Measurements from ENCODE around the gene AK8.
"Not testable (repeated sequence)": the region's sequence is repeated elsewhere in the genome, so short reads cannot be mapped to it uniquely, and the experiment has no call there.

Gene AK8

GRCh38 chr9:132795511-132796303 is 82.4 kb downstream of the AK8 start:
- no peak for DNase-seq

GRCh38 chr9:132794730-132795380 is 83.2 kb downstream of the AK8 start:
- DNase-seq: no peak

- no peak for DNase-seq
Measured at GRCh38 chr9:132793606-132794580, 84.2 kb downstream of the AK8 start.

GRCh38 chr9:132792547-132792946 is 85.5 kb downstream of the AK8 start:
- DNase-seq: no peak

GRCh38 chr9:132791699-132792240 is 86.3 kb downstream of the AK8 start:
- DNase-seq: no peak

- no peak for DNase-seq
Measured at GRCh38 chr9:132789719-132790118, 88.4 kb downstream of the AK8 start.

GRCh38 chr9:132788378-132788777 is 89.7 kb downstream of the AK8 start:
- DNase-seq: no peak

GRCh38 chr9:132787748-132788159 is 90.3 kb downstream of the AK8 start:
- DNase-seq: no peak

GRCh38 chr9:132784286-132784830 is 93.7 kb downstream of the AK8 start:
- no peak for DNase-seq

- no peak for DNase-seq
Measured at GRCh38 chr9:132783006-132783405, 95.1 kb downstream of the AK8 start.

- no peak for DNase-seq
Measured at GRCh38 chr9:132782037-132782436, 96.0 kb downstream of the AK8 start.

- no peak for DNase-seq
Measured at GRCh38 chr9:132780230-132781007, 97.7 kb downstream of the AK8 start.

- no peak for DNase-seq
Measured at GRCh38 chr9:132776891-132777290, 101.2 kb downstream of the AK8 start.

GRCh38 chr9:132776268-132776667 is 101.8 kb downstream of the AK8 start:
- DNase-seq: no peak

GRCh38 chr9:132775720-132776119 is 102.4 kb downstream of the AK8 start:
- DNase-seq: no peak

GRCh38 chr9:132774886-132775285 is 103.2 kb downstream of the AK8 start:
- DNase-seq: no peak

- DNase-seq: no peak
Measured at GRCh38 chr9:132773764-132774339, 104.2 kb downstream of the AK8 start.

GRCh38 chr9:132773093-132773492 is 105.0 kb downstream of the AK8 start:
- DNase-seq: no peak

GRCh38 chr9:132771752-132772151 is 106.3 kb downstream of the AK8 start:
- not testable (repeated sequence) for DNase-seq

GRCh38 chr9:132770770-132771310 is 107.2 kb downstream of the AK8 start:
- no peak for DNase-seq
